Kidney (tissue), 22 donors: Measurements from ENCODE around the gene SERF2. TPM values are rescaled to one million over a fixed set of nuclear protein-coding genes. Genes with fewer than 3 reads are reported as not detected.
"Not testable (repeated sequence)": the region's sequence is repeated elsewhere in the genome, so short reads cannot be mapped to it uniquely, and the experiment has no call there.

Experiments used
- DNase-seq, 5 donors: peaks; one replicate each; pipeline ENCODE4 v3.0.0-alpha.2; 2013 to 2020
- FAIRE-seq: peaks from 2 replicates; lab custom pipeline; 2012; peaks lifted over from hg19 to GRCh38; lab: Jason Lieb, UNC
- H3K27ac ChIP-seq, 2 donors: one replicate each; pipeline ENCODE4 v1.7.0; 2013; ENCODE audit warnings: low read depth in 2 of 2, low read length in 2 of 2, inconsistent platforms in 1 of 2
- H3K27me3 ChIP-seq: one replicate; pipeline ENCODE4 v1.7.1; 2013; ENCODE audit warnings: low read length, inconsistent platforms; ENCODE audit not compliant: control insufficient read depth, insufficient read depth
- H3K36me3 ChIP-seq, 3 donors: one replicate each; pipeline versions ENCODE4 v1.7.0 to v1.7.1; 2013; ENCODE audit warnings: low read length in 3 of 3, control low read depth in 1 of 3, inconsistent platforms in 1 of 3; ENCODE audit not compliant: insufficient read depth in 3 of 3, control insufficient read depth in 2 of 3
- H3K4me1 ChIP-seq, 3 donors: one replicate each; pipeline versions ENCODE4 v1.7.0 to v1.7.1; 2013; ENCODE audit warnings: low read length in 3 of 3, inconsistent platforms in 1 of 3, low read depth in 1 of 3; ENCODE audit not compliant: control insufficient read depth in 2 of 3, insufficient read depth in 2 of 3
- H3K4me3 ChIP-seq, 3 donors: one replicate each; pipeline versions ENCODE4 v1.7.0 to v1.8.1; 2013; ENCODE audit warnings: low read length in 3 of 3, control low read depth in 1 of 3, inconsistent platforms in 1 of 3
- H3K9ac ChIP-seq, 3 donors: one replicate each; pipeline versions ENCODE4 v1.7.0 to v1.7.1; 2013; ENCODE audit warnings: low read length in 3 of 3, control low read depth in 1 of 3, inconsistent platforms in 1 of 3
- H3K9me3 ChIP-seq, 3 donors: one replicate each; pipeline versions ENCODE4 v1.7.0 to v1.7.1; 2013; ENCODE audit warnings: low read length in 3 of 3, control low read depth in 1 of 3, inconsistent platforms in 1 of 3; ENCODE audit not compliant: control insufficient read depth in 2 of 3, insufficient read depth in 1 of 3
- intact Hi-C: fragments of 100-400 bp; cut with DNase I; formaldehyde crosslinking; loops from one replicate; pipeline ENCODE4 v1.11.1; 2022
- long read RNA-seq, 10 donors: library from polyadenylated mRNA in 1 of 10; unstranded in 1 of 10; transcript quantifications; one replicate each; pipeline ENCODE4 v2.0.0 and lab custom pipeline, GENCODE V29; 2021 to 2026
- polyA plus RNA-seq: library from polyadenylated mRNA; stranded (reverse); fragments of 350-450 nt; fragmentation: Illumina TruSeq; extraction: RNeasy Lipid Tissue Mini Kit (QIAGEN cat#74804); gene quantifications from one replicate; pipeline ENCODE4 v1.2.3, GENCODE V29; 2014; ENCODE audit warnings: low read depth, low replicate concordance; ENCODE audit not compliant: insufficient read depth
- total RNA-seq: library from RNA; stranded (reverse); fragmentation: NEBNext Ultra II Directional; extraction: Animal tissue kit (Norgen Biotek cat#: 25700); gene quantifications from one replicate; pipeline ENCODE4 v1.2.1, GENCODE V29; 2021
- TF ChIP-seq, protein P1 (sequence below): IDR thresholded peaks from 3 replicates; pipeline ENCODE4 v1.5.1; 2012; ENCODE audit warnings: mild to moderate bottlenecking, moderate library complexity, borderline replicate concordance; ENCODE audit not compliant: insufficient read depth; ENCODE audit errors: extremely low read depth
- donor health status: control.
- donor health status: control.
- donor health status: control.
- donor health status: control.
- donor health status: control.
- donor health status: DM: yes; HTN: yes; CAD: no.
- donor health status: Normal renal cell carcinoma (clear cell type).

SERF2 gene
- 788 TPM for total RNA-seq
- 2,452 TPM for polyA plus RNA-seq
- long read RNA-seq, donor 1, transcript SERF2-216 (2 exons, 1,030 nt), result minor isoform, 10 of 550 reads
- long read RNA-seq, donor 1, transcript SERF2-207 (2 exons, 582 nt), result minor isoform, 91 of 550 reads
- long read RNA-seq, donor 1, transcript SERF2-201 (3 exons, 1,537 nt), result major isoform, 439 of 550 reads
- long read RNA-seq, donor 1, partial matches to known transcripts, result 0 of 550 reads
- long read RNA-seq, donor 1, other reads (novel, unspliced or antisense), result 0 of 550 reads
- long read RNA-seq, donor 2, transcript SERF2-207 (2 exons, 582 nt), result minor isoform, 45 of 595 reads
- long read RNA-seq, donor 2, transcript SERF2-216 (2 exons, 1,030 nt), result minor isoform, 13 of 595 reads
- long read RNA-seq, donor 2, transcript SERF2-201 (3 exons, 1,537 nt), result major isoform, 477 of 595 reads
- long read RNA-seq, donor 2, partial matches to known transcripts, result 40 of 595 reads
- long read RNA-seq, donor 2, other reads (novel, unspliced or antisense), result 13 of 595 reads
- long read RNA-seq, donor 3, transcript SERF2-216 (2 exons, 1,030 nt), result minor isoform, 9 of 756 reads
- long read RNA-seq, donor 3, transcript SERF2-205 (3 exons, 690 nt), result minor isoform, 8 of 756 reads
- long read RNA-seq, donor 3, transcript SERF2-207 (2 exons, 582 nt), result minor isoform, 69 of 756 reads
- long read RNA-seq, donor 3, transcript SERF2-201 (3 exons, 1,537 nt), result major isoform, 653 of 756 reads
- long read RNA-seq, donor 3, partial matches to known transcripts, result 12 of 756 reads
- long read RNA-seq, donor 3, other reads (novel, unspliced or antisense), result 0 of 756 reads
- long read RNA-seq, donor 4, transcript SERF2-207 (2 exons, 582 nt), result minor isoform, 95 of 634 reads
- long read RNA-seq, donor 4, transcript SERF2-201 (3 exons, 1,537 nt), result major isoform, 524 of 634 reads
- long read RNA-seq, donor 4, transcript SERF2-216 (2 exons, 1,030 nt), result minor isoform, 5 of 634 reads
- long read RNA-seq, donor 4, partial matches to known transcripts, result 0 of 634 reads
- long read RNA-seq, donor 4, other reads (novel, unspliced or antisense), result 0 of 634 reads
- long read RNA-seq, donor 5, transcript SERF2-201 (3 exons, 1,537 nt), result major isoform, 41 of 45 reads
- long read RNA-seq, donor 5, partial matches to known transcripts, result 0 of 45 reads
- long read RNA-seq, donor 5, other reads (novel, unspliced or antisense), result 0 of 45 reads
- long read RNA-seq, donor 6, transcript SERF2-216 (2 exons, 1,030 nt), result minor isoform, 5 of 1,564 reads
- long read RNA-seq, donor 6, transcript SERF2-207 (2 exons, 582 nt), result minor isoform, 195 of 1,564 reads
- long read RNA-seq, donor 6, transcript SERF2-202 (3 exons, 506 nt), result minor isoform, 12 of 1,564 reads
- long read RNA-seq, donor 6, transcript SERF2-201 (3 exons, 1,537 nt), result major isoform, 1,272 of 1,564 reads
- long read RNA-seq, donor 6, partial matches to known transcripts, result 68 of 1,564 reads
- long read RNA-seq, donor 6, other reads (novel, unspliced or antisense), result 5 of 1,564 reads
- long read RNA-seq, donor 7, transcript SERF2-207 (2 exons, 582 nt), result minor isoform, 14 of 390 reads
- long read RNA-seq, donor 7, transcript SERF2-201 (3 exons, 1,537 nt), result major isoform, 317 of 390 reads
- long read RNA-seq, donor 7, transcript SERF2-216 (2 exons, 1,030 nt), result minor isoform, 9 of 390 reads
- long read RNA-seq, donor 7, partial matches to known transcripts, result 28 of 390 reads
- long read RNA-seq, donor 7, other reads (novel, unspliced or antisense), result 15 of 390 reads
- long read RNA-seq, donor 8, transcript SERF2-216 (2 exons, 1,030 nt), result minor isoform, 8 of 772 reads
- long read RNA-seq, donor 8, transcript SERF2-202 (3 exons, 506 nt), result minor isoform, 7 of 772 reads
- long read RNA-seq, donor 8, transcript SERF2-207 (2 exons, 582 nt), result minor isoform, 99 of 772 reads
- long read RNA-seq, donor 8, transcript SERF2-201 (3 exons, 1,537 nt), result major isoform, 620 of 772 reads
- long read RNA-seq, donor 8, partial matches to known transcripts, result 34 of 772 reads
- long read RNA-seq, donor 8, other reads (novel, unspliced or antisense), result 0 of 772 reads
- long read RNA-seq, donor 9, transcript SERF2-207 (2 exons, 582 nt), result minor isoform, 54 of 459 reads
- long read RNA-seq, donor 9, transcript SERF2-201 (3 exons, 1,537 nt), result major isoform, 397 of 459 reads
- long read RNA-seq, donor 9, partial matches to known transcripts, result 0 of 459 reads
- long read RNA-seq, donor 9, other reads (novel, unspliced or antisense), result 0 of 459 reads
- long read RNA-seq, donor 10, transcript SERF2-207 (2 exons, 582 nt), result minor isoform, 73 of 451 reads
- long read RNA-seq, donor 10, transcript SERF2-201 (3 exons, 1,537 nt), result major isoform, 345 of 451 reads
- long read RNA-seq, donor 10, transcript SERF2-216 (2 exons, 1,030 nt), result minor isoform, 5 of 451 reads
- long read RNA-seq, donor 10, partial matches to known transcripts, result 22 of 451 reads
- long read RNA-seq, donor 10, other reads (novel, unspliced or antisense), result 0 of 451 reads

DNA sequence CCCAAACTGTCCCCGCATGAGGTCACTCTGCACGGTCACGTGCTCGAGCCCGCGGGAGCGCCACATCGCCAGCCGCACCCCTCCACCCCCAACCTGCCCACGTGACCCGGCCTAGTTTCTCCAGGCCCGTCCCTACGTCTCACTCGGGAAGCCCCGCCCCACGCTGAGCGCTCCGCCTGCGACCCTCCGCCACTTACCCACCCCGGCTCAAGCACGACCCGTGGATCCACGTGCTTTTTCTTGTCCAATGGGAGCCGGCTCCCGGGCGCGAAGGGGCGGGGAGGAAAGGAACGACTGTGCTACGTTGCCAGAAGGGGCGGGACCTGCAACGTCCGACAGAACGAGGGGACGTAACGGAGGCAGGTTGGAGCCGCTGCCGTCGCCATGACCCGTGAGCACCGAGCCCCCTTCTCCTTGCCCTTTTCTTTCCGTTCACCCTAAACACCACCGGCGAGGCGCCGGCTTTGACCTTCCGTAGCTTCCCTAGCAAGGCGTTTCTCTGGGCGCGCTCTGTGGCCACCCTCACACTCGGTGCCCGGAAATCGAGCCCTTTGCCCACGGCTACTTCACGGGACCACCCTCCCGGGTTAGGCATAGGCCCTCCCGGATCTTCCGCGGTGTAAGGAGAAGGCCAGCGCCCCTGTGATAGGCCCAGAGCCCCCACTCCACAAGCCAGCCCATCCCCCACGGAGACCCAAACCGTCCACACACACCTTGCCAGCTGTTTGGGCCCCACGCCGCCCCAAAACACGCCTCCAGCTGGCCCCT lies at the start of gene SERF2:
Gene SERF2 (plus strand): TSS at position 328 of the 768 bp plus-strand sequence. CDS start 57 bp downstream, at position 385.
- DNase-seq (peak; percentile 100), FAIRE-seq (peak; percentile 87)
- Histone ChIP-seq H3K4me1 (peaks cover 5 to 24% (median 22%) of the 10 kb centered on the region in 3 donors), H3K9ac (peak within 1 kb of the TSS; percentile 96 to 100 (median 100)), H3K9me3 (no peaks in the 10 kb centered on the region), H3K36me3 (peaks cover 11 to 20% (median 20%) of the 10 kb centered on the region in 3 donors), H3K27ac (peak within 1 kb of the TSS; percentile 99), H3K4me3 (peak within 1 kb of the TSS; percentile 96 to 100 (median 97)), H3K27me3 (no peaks in the 10 kb centered on the region)
- intact Hi-C loops, result no loop called here
- TF ChIP-seq, protein P1, sequence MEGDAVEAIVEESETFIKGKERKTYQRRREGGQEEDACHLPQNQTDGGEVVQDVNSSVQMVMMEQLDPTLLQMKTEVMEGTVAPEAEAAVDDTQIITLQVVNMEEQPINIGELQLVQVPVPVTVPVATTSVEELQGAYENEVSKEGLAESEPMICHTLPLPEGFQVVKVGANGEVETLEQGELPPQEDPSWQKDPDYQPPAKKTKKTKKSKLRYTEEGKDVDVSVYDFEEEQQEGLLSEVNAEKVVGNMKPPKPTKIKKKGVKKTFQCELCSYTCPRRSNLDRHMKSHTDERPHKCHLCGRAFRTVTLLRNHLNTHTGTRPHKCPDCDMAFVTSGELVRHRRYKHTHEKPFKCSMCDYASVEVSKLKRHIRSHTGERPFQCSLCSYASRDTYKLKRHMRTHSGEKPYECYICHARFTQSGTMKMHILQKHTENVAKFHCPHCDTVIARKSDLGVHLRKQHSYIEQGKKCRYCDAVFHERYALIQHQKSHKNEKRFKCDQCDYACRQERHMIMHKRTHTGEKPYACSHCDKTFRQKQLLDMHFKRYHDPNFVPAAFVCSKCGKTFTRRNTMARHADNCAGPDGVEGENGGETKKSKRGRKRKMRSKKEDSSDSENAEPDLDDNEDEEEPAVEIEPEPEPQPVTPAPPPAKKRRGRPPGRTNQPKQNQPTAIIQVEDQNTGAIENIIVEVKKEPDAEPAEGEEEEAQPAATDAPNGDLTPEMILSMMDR, result no peak

DNA sequence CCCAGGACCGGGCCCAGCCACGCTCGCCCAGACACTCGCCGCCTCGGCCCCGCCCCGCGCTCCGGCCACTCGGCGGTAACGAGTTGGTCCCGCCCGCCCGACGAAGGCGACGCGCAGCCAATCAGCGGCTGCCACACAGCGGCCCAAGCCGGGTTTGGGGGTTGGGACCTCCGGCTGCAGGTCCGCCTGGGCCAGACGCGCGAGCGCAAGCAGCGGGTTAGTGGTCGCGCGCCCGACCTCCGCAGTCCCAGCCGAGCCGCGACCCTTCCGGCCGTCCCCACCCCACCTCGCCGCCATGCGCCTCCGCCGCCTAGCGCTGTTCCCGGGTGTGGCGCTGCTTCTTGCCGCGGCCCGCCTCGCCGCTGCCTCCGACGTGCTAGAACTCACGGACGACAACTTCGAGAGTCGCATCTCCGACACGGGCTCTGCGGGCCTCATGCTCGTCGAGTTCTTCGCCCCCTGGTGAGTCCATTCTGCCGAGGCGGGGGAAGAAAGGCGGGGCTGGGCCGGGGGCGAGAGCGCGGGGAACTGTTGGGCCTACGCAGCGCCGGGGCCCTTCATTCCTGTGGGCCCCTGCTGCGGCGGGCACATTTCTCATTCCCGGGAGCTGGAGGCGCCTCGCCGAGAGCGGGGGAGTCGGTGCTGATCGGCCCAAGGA lies 45.7 kb upstream of the SERF2 start, which contains the start of gene PDIA3:
Gene PDIA3 (plus strand): TSS at position 194 of the 658 bp plus-strand sequence. CDS start 102 bp downstream, at position 296.
- Histone ChIP-seq H3K27ac (peak within 1 kb of the TSS; percentile 92 to 94), H3K4me3 (peak within 1 kb of the TSS; percentile 61 to 90 (median 82)), H3K9ac (peak within 1 kb of the TSS; percentile 48 to 77 (median 70))
- H3K27me3 ChIP-seq, H3K4me1 ChIP-seq, intact Hi-C loops, H3K36me3 ChIP-seq, H3K9me3 ChIP-seq, FAIRE-seq: not testable (repeated sequence)
- DNase-seq, result peak; percentile 95 to 98 (median 96)

DNA sequence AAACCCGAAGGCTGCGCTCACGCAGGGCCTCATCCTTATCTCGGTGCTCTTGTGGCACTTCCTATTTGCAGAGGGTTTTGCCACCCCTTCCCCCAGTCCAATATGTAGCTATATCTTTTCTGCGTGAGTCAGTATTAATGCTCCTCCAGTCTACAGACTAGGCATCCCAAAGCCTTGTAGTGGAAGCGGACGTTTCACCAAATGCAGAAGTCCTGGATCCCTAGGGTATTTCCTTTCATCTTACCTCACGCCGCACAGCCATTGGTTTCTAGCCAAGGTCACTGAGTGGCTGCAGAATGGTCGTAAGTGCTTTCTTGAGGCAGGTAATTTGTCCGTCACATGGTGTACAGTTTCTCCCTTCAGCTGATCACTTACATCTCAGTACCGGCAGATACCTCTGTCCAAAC lies 45.2 kb upstream of the SERF2 start:
- peak overlapping the region; percentile 48 to 77 (median 70) for H3K9ac ChIP-seq
- FAIRE-seq, H3K36me3 ChIP-seq, H3K27me3 ChIP-seq, intact Hi-C loops, H3K9me3 ChIP-seq, H3K4me1 ChIP-seq: not testable (repeated sequence)
- H3K4me3 ChIP-seq, result peak overlapping the region; percentile 61 to 90 (median 82)
- H3K27ac ChIP-seq, result peak overlapping the region; percentile 92 to 94
- DNase-seq, result peak in 3 of 5 donors; percentile 39 to 65 (median 58)
